Inflammatory macrophage treated with lipopolysaccharide for 4 hours (primary cell): ENCODE data around the gene SORCS3.
"Not testable (repeated sequence)": the region's sequence is repeated elsewhere in the genome, so short reads cannot be mapped to it uniquely, and the experiment has no call there.

Experiments used
- DNase-seq: peaks from one replicate; pipeline ENCODE4 v3.0.0-alpha.2; 2020

The SORCS3 gene

DNA sequence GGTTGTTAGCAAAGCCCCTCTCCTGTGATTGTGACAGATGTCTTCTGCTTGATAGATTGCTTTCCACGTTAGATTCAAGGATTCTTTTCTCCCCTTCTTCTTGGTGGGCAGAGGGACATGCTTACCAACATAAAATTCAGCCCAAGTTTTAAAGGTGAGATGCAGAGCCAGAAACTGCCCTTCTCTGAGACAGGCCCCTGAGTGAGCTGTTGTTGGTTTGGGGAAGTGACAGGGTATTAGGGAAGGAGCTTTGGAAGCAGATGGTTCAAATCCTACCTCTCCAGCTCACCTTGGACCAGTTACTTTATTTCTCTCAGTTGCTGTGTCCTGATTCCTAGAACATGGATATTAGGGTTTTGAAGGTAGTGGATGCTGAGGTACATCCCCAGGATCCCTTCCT is 53.0 kb downstream of the SORCS3 start:
- no peak for DNase-seq

DNA sequence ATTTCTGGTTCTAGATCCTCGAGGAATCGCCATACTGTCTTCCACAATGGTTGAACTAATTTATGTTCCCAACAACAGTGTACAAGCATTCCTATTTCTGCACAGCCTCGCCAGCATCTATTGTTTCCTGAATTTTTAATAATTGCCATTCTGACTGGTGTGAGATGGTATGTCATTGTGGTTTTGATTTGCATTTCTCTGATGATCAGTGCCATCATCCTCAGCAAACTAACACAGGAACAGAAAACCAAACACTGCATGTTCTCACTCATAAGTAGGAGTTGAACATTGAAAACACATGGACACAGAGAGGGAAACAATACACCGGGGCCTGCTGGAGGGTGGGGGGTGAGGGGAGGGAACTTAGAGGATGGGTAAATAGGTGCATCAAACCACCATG is 62.2 kb downstream of the SORCS3 start:
- DNase-seq, result not testable (repeated sequence)

DNA sequence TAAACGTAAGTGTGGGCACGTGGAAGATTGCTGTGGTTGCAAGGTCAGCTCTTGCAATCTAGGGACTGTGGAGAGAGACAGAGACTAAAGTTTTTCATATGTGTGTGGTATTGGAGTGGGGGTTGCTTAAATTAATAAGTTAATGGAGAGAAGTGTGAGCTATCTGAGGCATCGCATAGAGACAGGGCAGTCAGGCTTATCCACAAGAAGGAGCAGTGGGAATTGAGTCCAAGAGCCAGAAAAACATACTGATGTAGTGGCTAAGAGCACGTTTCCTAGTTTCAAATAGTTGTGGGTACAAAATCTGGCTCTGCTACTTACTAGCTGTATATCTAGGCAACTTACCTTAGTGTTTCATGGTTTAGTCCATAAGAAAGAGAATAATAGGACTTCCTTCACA is 65.8 kb downstream of the SORCS3 start:
- no peak for DNase-seq

DNA sequence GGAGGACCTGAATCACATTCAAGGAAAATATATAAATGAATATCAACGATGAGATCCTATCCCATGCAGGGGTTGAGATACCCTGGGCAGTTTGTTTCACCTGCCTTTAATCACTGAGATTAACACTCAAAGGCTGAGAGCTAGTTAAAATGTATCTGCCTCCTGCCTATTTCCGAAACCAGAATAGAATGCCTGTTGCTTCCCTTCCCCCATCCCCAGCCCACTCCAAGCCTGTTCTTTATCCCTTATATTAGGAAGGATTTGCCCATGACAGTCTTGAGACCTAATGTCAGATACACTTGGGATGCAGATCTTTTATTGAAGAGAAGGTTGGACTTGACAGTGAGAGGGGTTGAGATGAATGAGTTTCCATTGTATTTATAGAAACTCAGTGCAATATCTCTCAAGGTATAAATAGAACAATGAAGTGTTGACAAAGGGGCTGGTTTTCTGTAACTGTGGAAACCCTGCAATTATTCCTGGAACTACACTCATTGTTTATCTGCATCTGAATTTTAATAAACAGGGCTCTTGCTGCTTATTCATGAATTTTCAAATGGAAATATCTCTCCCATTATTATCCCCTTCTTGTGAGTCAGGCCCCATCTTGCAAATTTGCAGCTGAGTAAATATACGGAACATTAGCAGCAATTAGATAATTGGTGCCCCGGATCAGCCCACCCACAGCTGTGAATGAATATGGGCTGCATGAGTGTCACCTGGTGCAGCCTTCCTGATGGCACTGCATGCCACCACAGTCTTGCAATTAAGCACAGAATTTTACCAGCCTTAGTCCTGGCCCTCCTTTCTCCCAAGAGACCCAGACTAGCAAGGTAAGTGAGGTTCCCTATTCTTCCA is 66.7 kb downstream of the SORCS3 start:
- DNase-seq, result no peak

DNA sequence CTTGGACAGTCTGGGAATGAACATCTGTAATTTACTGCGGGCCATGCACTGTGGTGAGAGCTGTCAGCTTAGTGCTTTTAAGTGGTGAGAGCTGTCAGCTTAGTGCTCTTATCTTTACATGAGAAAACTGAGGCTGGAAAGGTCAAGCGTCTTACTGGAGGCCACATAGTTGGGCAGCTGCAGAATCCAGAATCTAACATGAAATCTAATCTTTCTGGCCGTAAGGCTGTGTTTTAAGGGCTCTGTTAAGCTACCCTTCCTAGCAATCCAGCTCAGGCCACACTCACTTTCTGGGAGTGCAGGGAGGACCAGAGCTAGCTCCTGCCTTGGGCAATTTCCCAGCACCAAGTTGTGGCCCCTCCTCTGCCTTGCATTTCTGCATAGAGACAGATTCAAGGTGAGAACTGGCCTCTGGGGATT is 70.2 kb downstream of the SORCS3 start:
- no peak for DNase-seq

DNA sequence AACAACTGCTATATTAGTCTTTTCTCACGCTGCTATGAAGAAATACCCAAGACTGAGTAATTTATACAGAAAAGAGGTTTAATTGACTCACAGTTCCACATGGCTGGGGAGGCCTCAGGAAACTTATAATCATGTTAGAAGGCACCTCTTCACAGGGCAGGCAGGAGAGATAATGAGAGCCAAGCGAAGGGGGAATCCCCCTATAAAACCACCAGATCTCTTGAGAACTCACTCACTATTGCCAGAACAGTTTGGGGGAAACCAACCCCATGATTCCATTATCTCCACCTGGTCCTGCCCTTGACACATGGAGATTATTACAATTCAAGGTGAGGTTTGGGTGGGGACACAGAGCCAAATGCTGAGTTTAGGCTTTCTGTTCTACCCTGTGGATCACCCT is 89.5 kb downstream of the SORCS3 start:
- DNase-seq, result not testable (repeated sequence)

DNA sequence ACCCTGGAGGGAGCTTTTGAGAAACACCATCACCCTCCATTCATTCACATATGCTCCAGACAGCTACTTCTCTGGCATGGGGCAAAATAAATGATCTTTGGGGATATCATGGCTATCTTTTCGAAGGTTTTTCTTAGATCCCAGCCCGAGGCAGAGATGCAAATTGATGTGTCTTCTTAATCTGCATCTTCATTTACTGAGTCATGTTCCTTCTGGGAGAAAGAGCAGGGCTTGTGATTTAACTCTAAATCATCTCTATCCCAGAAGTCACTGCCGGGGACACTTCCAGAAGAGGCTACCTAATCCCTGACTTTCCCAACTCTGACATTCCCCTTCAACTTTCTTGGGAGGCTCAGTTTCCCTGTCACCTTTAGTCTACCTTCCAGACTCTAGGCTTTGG is 90.1 kb downstream of the SORCS3 start:
- no peak for DNase-seq

DNA sequence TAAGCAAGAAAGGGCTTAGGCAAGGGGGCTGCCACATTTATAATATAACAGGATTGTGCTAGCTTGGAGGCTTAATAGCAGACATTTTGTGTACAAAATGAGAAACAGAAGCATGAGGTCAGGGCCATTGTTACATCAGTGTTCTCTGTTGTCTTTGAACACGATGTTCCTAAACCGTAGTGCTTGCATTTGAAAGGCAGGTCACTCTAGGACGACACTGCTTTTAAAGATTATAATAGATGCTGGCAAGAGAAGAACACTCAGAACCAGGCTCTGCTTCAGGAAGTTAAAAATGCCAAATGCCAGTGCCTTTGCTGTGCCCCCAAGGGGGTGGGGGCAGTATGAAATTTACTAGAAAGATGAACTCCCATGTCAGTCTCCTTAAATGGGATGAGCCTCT is 91.1 kb downstream of the SORCS3 start:
- DNase-seq, result no peak

DNA sequence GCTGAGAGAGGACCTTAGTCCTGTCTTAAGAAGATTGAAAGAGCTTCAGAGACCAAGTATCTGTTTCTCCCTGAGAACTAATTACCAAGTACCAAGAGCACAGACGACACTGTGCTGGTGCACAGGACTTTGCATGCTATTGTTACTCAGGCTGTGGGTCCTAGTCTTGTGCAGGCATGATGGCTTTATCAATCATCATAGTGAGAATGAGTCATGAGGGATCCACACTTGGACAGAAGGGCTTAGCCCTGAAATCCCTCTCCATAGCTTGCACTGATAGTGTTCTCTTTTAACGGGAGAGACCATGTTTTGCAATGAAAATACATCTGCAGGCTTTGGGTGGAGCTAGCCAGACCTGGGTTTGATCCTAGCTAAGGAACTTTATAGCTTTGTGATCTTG is 93.3 kb downstream of the SORCS3 start:
- no peak for DNase-seq

DNA sequence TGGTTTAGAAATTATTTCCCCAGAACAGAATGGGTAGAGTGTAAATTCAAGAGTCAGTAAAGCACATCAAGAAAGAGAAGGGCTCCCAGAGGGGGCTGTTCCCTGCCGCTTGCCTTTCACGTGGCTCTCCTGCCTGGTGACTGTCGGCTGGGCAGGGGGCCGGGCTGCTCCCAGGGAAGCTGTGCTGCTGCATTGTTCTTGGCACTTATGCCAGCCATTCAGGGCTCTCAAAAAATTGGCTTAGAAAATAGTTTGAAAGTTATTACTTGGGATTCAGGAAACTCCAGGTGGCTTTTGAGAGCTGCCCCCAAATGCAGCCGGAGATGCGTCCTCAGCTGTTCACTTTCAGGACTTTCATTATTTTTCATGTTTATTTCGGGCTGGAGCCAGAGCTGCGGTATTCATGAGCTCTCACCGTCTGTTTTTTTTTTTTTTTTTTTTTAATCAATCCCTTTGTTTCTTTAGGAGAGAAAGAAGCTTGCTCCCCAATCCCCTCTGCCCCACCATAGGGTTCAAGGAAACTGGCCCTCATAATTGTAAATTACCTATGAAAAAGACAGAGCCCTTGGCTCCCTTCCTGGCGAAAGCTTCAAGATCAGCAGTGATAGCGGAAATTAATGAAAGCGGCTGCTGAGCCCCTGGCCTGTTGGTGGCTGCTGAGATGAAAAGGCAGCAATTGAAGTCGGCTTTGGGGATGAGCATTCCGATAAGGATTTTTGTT is 94.1 kb downstream of the SORCS3 start:
- DNase-seq, result no peak

DNA sequence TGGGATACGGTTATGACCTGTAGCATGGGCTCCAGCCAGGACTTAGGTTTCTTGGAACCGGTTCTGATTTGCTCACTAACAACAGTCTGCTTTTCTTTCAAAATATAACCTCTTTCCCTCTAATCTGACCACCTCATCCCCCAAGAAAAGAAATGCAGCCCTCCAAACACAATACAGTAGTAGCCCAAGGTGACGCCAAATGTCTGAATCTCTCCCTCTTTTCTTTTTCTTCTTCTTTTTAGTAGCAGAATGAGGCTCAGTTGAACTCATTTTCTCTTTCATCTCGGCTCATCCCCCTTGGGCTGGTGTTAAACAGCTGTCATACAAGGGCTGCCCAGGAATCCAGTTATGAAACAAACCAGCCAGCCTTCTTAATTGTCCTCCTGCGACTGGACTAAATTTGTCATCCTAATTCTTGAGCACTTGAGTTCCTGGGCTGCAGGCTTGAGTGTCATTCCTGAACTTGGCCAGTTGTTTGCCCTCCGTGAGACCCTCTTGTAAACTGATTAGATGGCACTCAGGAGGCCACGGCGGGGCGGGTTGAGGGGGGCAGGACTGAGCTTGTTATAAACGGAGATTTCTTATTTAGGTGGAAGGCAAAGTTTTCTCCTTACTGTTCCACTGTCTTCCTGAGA is 94.8 kb downstream of the SORCS3 start:
- no peak for DNase-seq

DNA sequence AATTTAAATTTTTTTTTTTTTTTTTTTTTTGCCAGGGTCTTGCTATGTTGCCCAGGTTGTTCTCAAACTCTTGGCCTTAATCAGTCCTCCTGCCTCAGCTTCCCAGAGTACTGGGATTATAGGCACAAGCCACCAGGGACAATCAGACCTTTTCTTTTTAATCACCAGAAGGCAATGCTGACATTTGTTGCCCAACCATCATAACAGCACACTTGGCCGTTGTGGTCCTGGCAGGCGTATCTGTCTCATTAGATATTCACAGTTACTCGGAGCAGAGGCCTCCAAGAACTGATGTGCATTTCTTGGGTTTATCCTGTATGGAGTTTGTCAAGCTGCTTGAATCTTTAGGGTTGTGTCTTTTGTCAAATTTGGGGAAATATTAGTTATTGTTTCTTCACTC is 100.0 kb downstream of the SORCS3 start:
- no peak for DNase-seq

DNA sequence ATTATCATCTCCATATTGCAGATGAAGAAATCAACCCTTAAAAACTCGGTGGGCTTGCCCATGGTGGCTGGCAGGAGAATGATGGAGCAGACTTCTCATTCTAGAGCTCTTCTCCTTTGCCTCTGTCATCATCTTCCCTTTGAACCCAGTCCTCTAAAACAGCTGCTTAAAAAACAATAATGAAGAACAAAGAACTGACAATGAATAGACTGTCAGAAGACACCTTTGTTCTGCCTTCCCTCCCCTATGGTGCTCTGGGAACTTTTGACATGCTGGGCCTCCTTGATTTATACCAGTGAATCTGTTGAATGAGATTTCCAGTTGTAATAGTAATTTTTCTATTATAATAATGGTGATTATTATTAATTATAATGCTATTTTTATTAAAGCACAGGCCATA is 103.0 kb downstream of the SORCS3 start:
- DNase-seq, result no peak

DNA sequence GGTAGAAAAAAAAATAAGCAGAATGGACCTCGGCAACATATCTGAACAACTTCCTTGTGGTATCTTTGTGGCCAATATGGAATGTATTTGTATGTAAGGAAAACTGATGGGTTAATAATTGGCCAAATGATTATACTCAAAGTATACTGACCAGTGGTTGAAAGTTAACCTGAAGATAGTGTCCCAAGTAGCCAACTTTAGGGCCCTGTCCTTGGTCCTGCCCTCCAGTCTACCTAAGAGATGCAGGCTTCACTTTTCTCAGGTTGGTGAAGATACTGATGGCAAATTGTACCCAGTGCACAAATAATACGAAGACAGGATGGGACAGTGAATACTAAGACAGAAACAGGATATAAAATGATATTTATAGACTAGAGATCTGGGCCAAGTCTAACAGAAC is 109.2 kb downstream of the SORCS3 start:
- DNase-seq, result no peak

DNA sequence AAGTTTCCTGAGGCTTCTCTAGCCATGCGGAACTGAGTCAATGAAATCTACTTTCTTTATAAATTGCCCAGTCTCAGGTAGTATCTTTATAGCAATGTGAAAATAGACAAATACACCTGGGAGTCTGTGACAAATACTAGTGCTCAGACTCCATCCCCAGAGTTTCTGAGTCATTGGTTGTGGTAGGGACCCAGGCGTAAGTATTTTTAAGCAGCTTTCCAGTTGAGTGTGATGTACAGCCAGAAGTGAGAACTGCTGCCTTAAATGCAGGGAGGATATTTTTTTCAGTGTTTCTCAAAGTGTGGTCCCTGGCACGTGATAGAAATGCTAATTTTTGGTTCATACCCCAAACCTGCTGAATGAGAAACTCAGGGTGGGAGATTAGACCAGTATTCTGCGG is 121.7 kb downstream of the SORCS3 start:
- DNase-seq, result no peak

DNA sequence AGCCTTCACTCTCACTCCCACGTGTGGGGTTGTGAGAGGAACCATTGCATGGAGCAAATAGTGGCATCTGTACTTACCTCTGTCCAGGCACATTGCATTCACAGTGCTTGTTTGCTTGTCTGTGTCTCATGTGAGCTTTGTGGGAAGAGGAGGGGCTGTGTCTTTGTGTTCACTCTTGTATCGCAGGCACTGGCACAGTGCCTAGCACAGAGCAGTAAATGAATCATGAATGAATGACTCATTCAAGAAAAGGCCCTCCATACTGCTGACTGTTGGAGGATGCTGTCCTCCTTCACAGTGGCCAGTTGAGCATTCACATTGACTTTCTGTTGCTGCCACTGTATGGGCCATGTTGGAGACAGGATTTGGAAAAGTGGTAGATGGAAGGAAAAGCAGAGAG is 125.3 kb downstream of the SORCS3 start:
- DNase-seq, result no peak

DNA sequence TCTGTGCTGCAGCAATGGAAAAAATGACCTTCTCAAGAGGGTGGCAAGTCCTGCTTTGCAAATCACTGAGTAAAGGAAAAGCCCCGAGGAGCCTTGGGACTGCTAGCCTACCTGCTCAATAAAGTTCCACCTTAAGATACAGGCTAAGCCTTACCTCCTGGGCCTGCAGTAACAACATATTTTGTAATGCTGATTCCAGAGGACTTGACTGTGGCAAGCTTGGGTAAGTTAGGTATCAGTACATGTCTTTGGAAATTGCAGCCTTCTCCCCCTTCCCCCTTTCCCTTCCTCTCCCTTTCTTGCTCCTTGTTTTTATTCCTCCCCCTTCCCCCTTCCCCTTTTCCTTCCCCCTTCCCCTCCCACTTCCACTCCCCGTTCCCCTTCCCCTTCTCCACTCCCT is 126.2 kb downstream of the SORCS3 start:
- no peak for DNase-seq

DNA sequence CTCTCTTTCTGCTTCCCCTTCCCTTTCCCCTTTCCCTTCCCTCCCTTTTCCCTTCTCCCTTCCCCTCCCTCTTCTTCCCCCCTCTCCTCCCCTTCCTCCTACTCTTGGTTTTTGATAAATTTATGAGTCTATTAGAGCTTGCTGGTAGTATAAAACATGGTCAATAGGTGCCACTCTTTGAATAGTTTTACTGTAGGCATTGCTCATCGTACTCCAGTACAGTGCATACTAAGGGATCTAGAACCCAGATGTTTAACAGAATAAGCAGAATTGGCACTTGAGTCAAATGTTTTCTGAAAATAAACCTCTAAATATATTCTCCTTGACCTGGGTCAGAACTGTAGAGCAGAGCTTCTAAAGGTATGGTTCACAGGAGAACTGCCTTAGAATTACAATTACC is 126.7 kb downstream of the SORCS3 start:
- DNase-seq, result no peak

DNA sequence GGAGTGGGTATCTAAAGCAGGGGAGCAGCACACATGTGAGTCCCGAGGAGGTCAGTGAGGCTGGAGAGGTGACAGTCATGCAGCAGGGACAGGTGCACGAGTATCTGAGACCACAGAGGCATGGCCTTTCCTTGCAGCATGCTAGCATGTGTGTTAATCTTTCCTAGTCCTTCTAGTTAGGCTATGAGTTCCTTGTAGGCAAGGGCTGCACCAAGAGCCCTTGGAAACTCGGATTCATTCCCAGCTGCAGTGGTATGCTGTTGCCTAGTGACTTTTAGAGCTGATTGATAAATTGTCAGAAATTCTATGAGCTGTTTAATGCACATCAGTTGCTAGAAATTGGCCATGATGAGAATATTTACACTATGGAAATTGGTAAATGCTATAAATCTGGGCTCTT is 132.0 kb downstream of the SORCS3 start:
- DNase-seq, result no peak

DNA sequence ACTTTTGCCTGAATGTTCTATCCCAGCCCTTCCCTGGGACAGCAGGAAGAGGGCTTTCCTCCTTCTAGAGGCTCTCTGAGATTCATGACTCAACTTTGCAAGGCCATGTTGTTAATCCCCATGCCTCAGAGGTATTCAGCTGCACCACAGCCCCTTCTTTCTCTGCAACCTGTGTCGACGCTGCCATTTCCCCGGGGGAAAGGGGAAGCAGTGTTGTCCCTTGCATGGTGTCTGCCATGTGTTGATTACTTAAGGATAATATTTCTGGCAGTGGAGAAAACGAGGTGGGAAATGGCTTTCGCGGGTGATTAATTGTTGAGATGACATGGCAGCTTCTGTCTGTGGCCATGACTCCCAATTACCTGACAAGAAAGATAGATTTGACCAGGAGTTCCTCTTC is 133.1 kb downstream of the SORCS3 start:
- DNase-seq, result no peak

DNA sequence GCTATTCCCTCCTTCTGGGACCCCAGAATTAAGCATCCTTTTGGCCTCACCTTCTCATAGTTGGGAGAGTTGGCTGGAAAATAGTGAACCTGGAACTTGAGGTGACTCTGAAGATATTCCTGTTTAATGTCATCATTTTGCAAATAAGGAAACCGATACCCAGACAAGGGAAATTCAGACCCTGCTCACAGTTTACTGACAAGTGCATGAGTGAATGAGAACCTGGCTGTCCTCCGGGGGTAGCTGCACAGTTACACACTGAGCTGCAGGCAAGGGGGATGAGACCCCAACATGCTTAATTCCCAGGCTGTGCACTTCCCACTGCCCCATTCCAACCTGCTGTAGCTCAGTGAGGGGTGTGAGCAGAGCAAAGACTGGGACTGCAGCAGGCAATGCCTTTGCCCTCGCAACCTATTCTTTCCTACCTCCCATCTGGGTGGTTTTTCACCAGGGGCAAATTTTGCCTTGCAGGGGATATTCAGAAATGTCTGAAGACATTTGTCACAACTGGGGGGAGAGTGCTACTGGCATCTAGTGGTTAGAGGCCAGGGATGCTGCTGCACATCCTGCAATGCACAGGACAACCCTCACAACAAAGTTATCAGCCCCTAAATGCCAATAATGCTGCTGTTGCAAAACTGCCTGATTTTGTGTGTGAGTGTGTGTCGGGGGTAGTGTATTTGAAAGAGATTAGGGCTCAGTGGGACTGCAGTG is 136.2 kb downstream of the SORCS3 start:
- no peak for DNase-seq

DNA sequence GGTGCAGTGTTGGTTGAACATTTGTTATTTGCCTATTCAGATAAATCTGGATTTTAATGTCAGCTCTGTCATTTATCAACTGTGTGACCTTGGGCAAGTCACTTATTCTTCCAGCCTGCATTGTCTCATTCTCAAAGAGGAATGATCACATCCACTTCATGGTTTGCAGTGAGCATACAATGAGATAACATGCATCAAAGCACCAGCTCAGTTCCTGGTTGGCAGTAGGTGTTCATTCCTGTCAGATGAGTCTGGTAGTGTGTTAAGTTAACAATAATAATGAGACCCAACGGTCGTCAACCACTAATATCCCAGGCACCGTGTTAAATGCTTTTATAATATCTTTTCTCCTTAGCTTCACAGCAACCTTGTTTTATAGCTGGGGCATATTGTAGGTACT is 137.3 kb downstream of the SORCS3 start:
- DNase-seq, result no peak

DNA sequence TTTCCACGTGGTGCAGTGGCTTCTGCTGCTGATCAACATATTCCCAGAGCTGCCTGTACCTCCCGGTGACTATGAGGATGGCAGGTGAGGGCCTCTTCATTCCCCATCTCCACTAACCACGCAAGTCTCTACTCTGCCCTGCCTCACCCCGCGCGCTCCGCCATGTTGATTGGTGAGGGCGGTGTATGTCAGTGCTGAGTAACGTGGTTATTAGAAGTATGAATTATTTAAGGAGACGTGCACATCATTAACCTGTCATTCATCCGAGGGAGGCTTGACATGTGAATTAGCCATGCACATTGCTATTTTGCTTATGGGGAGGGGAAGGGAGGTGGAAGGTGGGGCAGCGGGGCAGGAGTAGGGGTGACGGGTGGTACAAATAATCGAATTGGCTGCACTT is 138.6 kb downstream of the SORCS3 start:
- DNase-seq, result no peak
